ENCODE measurements around the gene DCP2.
A peak's percentile ranks its signal among the peaks of the same experiment; 100 is the strongest.

DCP2 gene

DNA sequence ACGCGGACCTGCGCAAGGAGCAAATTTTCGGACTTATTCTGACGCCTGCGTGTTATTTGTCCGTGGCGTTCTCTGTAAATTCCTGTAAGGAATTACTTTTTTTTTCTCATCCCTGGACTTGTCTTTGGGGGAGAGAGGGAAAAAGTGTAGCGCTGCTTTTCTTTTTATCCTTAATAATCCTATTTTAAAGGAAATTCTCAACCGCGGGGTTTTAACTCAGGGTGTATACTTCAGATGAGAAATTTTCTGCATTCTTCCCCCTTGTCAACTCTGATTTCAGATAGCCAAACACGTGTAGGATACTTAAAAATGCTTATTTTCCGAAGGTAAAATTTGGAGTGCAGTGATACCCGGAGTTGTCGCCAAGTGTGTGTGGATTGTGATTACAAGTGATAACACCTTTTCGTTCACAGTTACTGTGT is 853 bp downstream of the DCP2 start:
- Histone ChIP-seq H3F3A (ENCODE audit: insufficient read depth) (0 out of 2 replicates have a peak, but pooled peaks cover 4% of the 10 kb centered on the region), H3K4me2 (ENCODE audit: low read depth, low read length, poor library complexity, severe bottlenecking) (peak overlapping the region; percentile 72), H3K9ac (ENCODE audit: low read length) (peak overlapping the region; percentile 91), H3K9me2 (replicated peaks; ENCODE audit: insufficient read depth, low read length) (no peaks in the 10 kb centered on the region), H3K79me2 (ENCODE audit: insufficient read depth, low read length) (peaks cover 57% of the 10 kb centered on the region), H3K27me3 (ENCODE audit: low read length) (no peaks in the 10 kb centered on the region), H3K27ac (ENCODE audit: low read depth, low read length) (peak overlapping the region; percentile 66), H3K9me3 (ENCODE audit: insufficient read depth, low read length) (no peaks in the 10 kb centered on the region), H4K20me1 (ENCODE audit: low read depth, low read length) (peaks cover 20% of the 10 kb centered on the region; the same call in 1 of the 2 replicates), H2AFZ (ENCODE audit: low read depth, low read length, severe bottlenecking) (peak overlapping the region; percentile 27), H3K36me3 (ENCODE audit: low read length) (0 out of 2 replicates have a peak, but pooled peaks cover 5% of the 10 kb centered on the region), H3K4me3 (ENCODE audit: insufficient read depth, low read length, poor library complexity, severe bottlenecking) (peak overlapping the region; percentile 98)
- TF ChIP-seq EZH2phosphoT487 (conservative IDR thresholded peaks at IDR 0.05; ENCODE audit: low read length), result no peak
- TF ChIP-seq, protein P1, sequence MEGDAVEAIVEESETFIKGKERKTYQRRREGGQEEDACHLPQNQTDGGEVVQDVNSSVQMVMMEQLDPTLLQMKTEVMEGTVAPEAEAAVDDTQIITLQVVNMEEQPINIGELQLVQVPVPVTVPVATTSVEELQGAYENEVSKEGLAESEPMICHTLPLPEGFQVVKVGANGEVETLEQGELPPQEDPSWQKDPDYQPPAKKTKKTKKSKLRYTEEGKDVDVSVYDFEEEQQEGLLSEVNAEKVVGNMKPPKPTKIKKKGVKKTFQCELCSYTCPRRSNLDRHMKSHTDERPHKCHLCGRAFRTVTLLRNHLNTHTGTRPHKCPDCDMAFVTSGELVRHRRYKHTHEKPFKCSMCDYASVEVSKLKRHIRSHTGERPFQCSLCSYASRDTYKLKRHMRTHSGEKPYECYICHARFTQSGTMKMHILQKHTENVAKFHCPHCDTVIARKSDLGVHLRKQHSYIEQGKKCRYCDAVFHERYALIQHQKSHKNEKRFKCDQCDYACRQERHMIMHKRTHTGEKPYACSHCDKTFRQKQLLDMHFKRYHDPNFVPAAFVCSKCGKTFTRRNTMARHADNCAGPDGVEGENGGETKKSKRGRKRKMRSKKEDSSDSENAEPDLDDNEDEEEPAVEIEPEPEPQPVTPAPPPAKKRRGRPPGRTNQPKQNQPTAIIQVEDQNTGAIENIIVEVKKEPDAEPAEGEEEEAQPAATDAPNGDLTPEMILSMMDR (IDR thresholded peaks at IDR 0.05; ENCODE audit: insufficient read depth, low read length, poor library complexity, severe bottlenecking), result no peak

DNA sequence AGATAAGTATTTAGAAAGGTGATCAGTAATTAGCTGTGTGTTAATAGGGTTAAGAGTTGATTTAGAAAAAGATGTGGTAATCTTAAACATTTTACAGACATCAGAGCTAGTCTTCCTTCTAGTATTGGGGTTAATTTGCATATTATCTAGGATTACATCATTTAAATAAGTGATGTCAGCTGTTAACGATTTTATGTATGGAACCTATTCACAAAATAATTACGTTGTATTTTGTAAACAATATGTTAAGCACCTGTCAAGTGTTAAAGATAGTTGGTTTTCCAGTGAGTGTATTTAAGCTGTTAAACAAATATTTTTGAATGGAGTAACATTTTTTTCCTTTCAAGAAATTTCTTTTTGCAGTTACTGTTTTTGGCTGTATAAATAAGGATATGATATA is 2.2 kb downstream of the DCP2 start:
- Histone ChIP-seq H3F3A (ENCODE audit: insufficient read depth) (0 out of 2 replicates have a peak, but pooled peaks cover 4% of the 10 kb centered on the region), H3K9me2 (replicated peaks; ENCODE audit: insufficient read depth, low read length) (no peaks in the 10 kb centered on the region), H3K9ac (ENCODE audit: low read length) (no peak overlapping the region; the same call in 1 of the 2 replicates), H2AFZ (ENCODE audit: low read depth, low read length, severe bottlenecking) (no peak overlapping the region), H4K20me1 (ENCODE audit: low read depth, low read length) (peaks cover 22% of the 10 kb centered on the region; the same call in 1 of the 2 replicates), H3K36me3 (ENCODE audit: low read length) (0 out of 2 replicates have a peak, but pooled peaks cover 8% of the 10 kb centered on the region), H3K79me2 (ENCODE audit: insufficient read depth, low read length) (peaks cover 70% of the 10 kb centered on the region), H3K9me3 (ENCODE audit: insufficient read depth, low read length) (no peaks in the 10 kb centered on the region), H3K27ac (ENCODE audit: low read depth, low read length) (no peak overlapping the region), H3K4me3 (ENCODE audit: insufficient read depth, low read length, poor library complexity, severe bottlenecking) (peak overlapping the region; percentile 98), H3K27me3 (ENCODE audit: low read length) (no peaks in the 10 kb centered on the region), H3K4me2 (ENCODE audit: low read depth, low read length, poor library complexity, severe bottlenecking) (peak overlapping the region; percentile 72)
- TF ChIP-seq EZH2phosphoT487 (conservative IDR thresholded peaks at IDR 0.05; ENCODE audit: low read length), result no peak
- TF ChIP-seq, protein P1 (IDR thresholded peaks at IDR 0.05; ENCODE audit: insufficient read depth, low read length, poor library complexity, severe bottlenecking), result no peak

DNA sequence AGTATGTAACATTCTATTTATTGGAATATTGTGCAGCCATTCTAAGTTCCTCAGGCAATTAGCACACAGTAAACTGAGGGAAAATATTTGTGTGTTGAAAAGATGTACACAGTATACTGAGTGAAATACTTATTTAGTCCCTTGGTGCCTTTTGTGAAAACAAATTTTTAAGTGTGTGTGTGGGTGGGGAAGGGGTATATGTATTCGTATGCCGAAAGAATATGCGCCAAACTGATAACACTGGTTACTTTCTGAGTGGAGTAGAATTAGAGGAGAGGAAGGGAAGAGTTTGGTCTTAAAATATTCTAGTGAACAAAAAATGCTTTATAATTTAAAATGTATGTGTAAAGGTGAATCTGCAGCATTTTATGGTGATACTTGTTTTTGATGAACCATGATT is 3.1 kb downstream of the DCP2 start:
- H3K4me3 ChIP-seq (ENCODE audit: insufficient read depth, low read length, poor library complexity, severe bottlenecking), result no peak overlapping the region
- H3K9me3 ChIP-seq (ENCODE audit: insufficient read depth, low read length), result no peaks in the 10 kb centered on the region
- peak overlapping the region; percentile 12 for H3K9ac ChIP-seq (ENCODE audit: low read length)
- 0 out of 2 replicates have a peak, but pooled peaks cover 4% of the 10 kb centered on the region for H3F3A ChIP-seq (ENCODE audit: insufficient read depth)
- TF ChIP-seq, protein P1 (IDR thresholded peaks at IDR 0.05; ENCODE audit: insufficient read depth, low read length, poor library complexity, severe bottlenecking), result no peak
- TF ChIP-seq EZH2phosphoT487 (conservative IDR thresholded peaks at IDR 0.05; ENCODE audit: low read length), result no peak
- no peaks in the 10 kb centered on the region for H3K27me3 ChIP-seq (ENCODE audit: low read length)
- peaks cover 28% of the 10 kb centered on the region; the same call in 1 of the 2 replicates for H4K20me1 ChIP-seq (ENCODE audit: low read depth, low read length)
- no peaks in the 10 kb centered on the region for H3K9me2 ChIP-seq (replicated peaks; ENCODE audit: insufficient read depth, low read length)
- peak overlapping the region; percentile 72 for H3K4me2 ChIP-seq (ENCODE audit: low read depth, low read length, poor library complexity, severe bottlenecking)
- H2AFZ ChIP-seq (ENCODE audit: low read depth, low read length, severe bottlenecking), result no peak overlapping the region
- 0 out of 2 replicates have a peak, but pooled peaks cover 8% of the 10 kb centered on the region for H3K36me3 ChIP-seq (ENCODE audit: low read length)
- H3K27ac ChIP-seq (ENCODE audit: low read depth, low read length), result no peak overlapping the region
- H3K79me2 ChIP-seq (ENCODE audit: insufficient read depth, low read length), result peaks cover 78% of the 10 kb centered on the region

All from SU-DHL-6 (cell line).